ENCODE results near the gene SLC1A2. TPM values are rescaled to one million over a fixed set of nuclear protein-coding genes. Genes with fewer than 3 reads are reported as not detected.

Gene SLC1A2
- total RNA-seq, 1 donor from 2014 or later = 0.07 TPM

GRCh38 chr11:35403765-35404387, 15.5 kb downstream of the SLC1A2 start:
- no peak for DNase-seq (ENCODE audit: low spot score, unreplicated experiment)
- TF ChIP-seq, protein P1, sequence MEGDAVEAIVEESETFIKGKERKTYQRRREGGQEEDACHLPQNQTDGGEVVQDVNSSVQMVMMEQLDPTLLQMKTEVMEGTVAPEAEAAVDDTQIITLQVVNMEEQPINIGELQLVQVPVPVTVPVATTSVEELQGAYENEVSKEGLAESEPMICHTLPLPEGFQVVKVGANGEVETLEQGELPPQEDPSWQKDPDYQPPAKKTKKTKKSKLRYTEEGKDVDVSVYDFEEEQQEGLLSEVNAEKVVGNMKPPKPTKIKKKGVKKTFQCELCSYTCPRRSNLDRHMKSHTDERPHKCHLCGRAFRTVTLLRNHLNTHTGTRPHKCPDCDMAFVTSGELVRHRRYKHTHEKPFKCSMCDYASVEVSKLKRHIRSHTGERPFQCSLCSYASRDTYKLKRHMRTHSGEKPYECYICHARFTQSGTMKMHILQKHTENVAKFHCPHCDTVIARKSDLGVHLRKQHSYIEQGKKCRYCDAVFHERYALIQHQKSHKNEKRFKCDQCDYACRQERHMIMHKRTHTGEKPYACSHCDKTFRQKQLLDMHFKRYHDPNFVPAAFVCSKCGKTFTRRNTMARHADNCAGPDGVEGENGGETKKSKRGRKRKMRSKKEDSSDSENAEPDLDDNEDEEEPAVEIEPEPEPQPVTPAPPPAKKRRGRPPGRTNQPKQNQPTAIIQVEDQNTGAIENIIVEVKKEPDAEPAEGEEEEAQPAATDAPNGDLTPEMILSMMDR (IDR thresholded peaks at IDR 0.05; ENCODE audit: unreplicated experiment) = no peak
- Mint-ChIP-seq H3K36me3 (ENCODE audit: insufficient read depth) (no peaks in the 10 kb centered on the region), H3K4me3 (ENCODE audit: low read depth) (no peak overlapping the region), H3K9me3 (ENCODE audit: low read depth) (peaks cover 5% of the 10 kb centered on the region), H3K4me1 (ENCODE audit: low read depth) (peaks cover 16% of the 10 kb centered on the region), H3K27ac (no peak overlapping the region), H3K27me3 (peaks cover 25% of the 10 kb centered on the region)

DNA sequence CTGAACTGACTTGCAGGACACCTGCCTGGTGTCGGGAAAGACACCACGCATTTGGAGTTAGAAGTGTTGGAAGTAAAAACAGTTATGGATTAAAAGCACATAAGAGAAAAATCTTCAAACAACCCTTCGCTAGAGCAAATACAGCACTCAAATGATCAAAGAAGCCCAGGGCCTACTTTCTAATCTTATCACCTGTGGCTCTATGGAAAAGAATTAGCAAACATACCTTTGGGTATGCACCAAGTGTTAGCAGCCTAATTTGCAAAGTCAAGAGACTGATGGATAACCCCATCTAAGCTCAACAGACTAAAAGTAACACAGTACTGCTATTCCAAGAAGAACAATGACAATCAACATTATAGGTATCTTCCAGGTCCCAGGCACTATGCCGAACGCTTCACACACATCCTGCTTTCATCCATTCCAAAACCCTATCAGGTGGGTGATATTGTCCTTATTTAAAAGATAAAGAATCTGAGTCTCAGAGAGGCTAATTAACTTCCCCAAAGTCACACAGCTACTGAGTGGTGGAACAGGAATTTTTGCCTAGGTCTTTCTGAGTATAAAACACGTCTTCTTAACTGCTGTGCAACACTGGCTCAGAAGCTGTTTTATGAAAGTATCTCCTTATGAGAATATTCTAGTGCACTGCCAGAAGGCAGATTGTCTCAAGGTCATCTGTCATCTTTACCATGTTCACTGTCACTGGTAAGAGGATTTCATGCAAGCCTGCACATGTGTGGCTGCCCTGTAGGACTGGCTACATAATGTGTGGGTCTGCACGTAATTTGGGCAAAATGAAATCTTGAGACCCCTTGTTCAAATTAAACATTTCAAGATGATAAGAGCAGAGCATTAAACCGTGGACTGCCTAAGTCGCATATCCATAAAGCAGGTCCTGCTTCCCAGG, 16.4 kb downstream of the SLC1A2 start:
- Mint-ChIP-seq H3K4me3 (ENCODE audit: low read depth) (no peak overlapping the region), H3K36me3 (ENCODE audit: insufficient read depth) (no peaks in the 10 kb centered on the region), H3K4me1 (ENCODE audit: low read depth) (peaks cover 16% of the 10 kb centered on the region), H3K9me3 (ENCODE audit: low read depth) (peaks cover 5% of the 10 kb centered on the region), H3K27me3 (peaks cover 33% of the 10 kb centered on the region), H3K27ac (peak overlapping the region; percentile 4)
- no peak for DNase-seq (ENCODE audit: low spot score, unreplicated experiment)
- TF ChIP-seq, protein P1 (IDR thresholded peaks at IDR 0.05; ENCODE audit: unreplicated experiment) = no peak

DNA sequence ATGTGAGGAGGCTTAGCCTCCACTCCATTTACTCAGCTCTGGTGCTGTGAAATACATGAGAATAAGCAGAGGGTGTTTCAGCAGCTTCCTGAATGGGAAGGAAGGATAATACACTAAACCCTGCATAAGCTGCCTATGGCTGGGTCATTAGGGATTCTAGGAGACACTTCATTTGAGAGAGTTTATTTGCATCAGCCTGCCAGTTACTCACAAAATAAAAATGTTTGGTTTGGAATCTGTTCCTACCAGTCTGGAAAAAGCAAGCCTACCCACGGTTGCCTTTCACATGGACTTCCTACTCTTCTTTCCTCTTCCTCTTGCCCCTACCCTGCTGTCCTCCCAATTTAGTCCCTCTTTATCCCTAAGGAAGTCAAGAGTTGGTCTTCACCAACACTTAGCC, 20.5 kb downstream of the SLC1A2 start:
- Mint-ChIP-seq H3K4me1 (ENCODE audit: low read depth) (peaks cover 12% of the 10 kb centered on the region), H3K9me3 (ENCODE audit: low read depth) (peaks cover 5% of the 10 kb centered on the region), H3K4me3 (ENCODE audit: low read depth) (no peak overlapping the region), H3K27ac (no peak overlapping the region), H3K36me3 (ENCODE audit: insufficient read depth) (no peaks in the 10 kb centered on the region), H3K27me3 (peaks cover 48% of the 10 kb centered on the region)
- DNase-seq (ENCODE audit: low spot score, unreplicated experiment) = no peak
- TF ChIP-seq, protein P1 (IDR thresholded peaks at IDR 0.05; ENCODE audit: unreplicated experiment) = no peak

DNA sequence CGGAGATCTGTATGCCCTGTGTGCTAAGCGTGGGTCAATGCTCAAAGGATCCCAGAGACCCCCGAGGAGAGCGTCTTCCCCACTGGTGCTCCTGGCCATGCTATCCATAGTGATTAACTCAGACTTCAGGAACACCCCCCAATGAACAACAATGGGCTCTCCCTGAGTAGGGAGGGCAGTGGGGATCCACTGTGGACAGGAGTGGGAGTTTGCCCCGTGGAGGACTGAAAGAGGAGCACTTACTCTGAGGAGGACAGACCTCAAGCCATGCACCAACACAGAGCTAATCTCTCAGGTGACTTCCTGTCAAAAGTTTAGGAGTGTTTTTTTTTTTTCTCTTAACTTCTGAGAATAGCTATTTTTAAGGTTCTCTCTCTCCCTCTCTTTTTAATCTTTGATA, 24.4 kb downstream of the SLC1A2 start:
- Mint-ChIP-seq H3K9me3 (ENCODE audit: low read depth) (no peaks in the 10 kb centered on the region), H3K27me3 (peaks cover 58% of the 10 kb centered on the region), H3K4me3 (ENCODE audit: low read depth) (no peak overlapping the region), H3K36me3 (ENCODE audit: insufficient read depth) (no peaks in the 10 kb centered on the region), H3K4me1 (ENCODE audit: low read depth) (peaks cover 7% of the 10 kb centered on the region), H3K27ac (no peak overlapping the region)
- TF ChIP-seq, protein P1 (IDR thresholded peaks at IDR 0.05; ENCODE audit: unreplicated experiment) = no peak
- no peak for DNase-seq (ENCODE audit: low spot score, unreplicated experiment)

GRCh38 chr11:35393098-35393497, 26.3 kb downstream of the SLC1A2 start:
- Mint-ChIP-seq H3K4me3 (ENCODE audit: low read depth) (no peak overlapping the region), H3K27me3 (peaks cover 39% of the 10 kb centered on the region), H3K27ac (no peak overlapping the region), H3K4me1 (ENCODE audit: low read depth) (peaks cover 7% of the 10 kb centered on the region), H3K9me3 (ENCODE audit: low read depth) (no peaks in the 10 kb centered on the region), H3K36me3 (ENCODE audit: insufficient read depth) (no peaks in the 10 kb centered on the region)
- DNase-seq (ENCODE audit: low spot score, unreplicated experiment) = no peak
- TF ChIP-seq, protein P1 (IDR thresholded peaks at IDR 0.05; ENCODE audit: unreplicated experiment) = no peak
